Ascending aorta (tissue), 2 donors: ENCODE data around the gene CCT6B. TPM values are rescaled to one million over a fixed set of nuclear protein-coding genes. Genes with fewer than 3 reads are reported as not detected.

ENCODE experiments used
- DNase-seq, 2 donors: peaks; one replicate each; pipeline ENCODE4 v3.0.0-alpha.2; 2019; ENCODE audit warnings: low spot score in 2 of 2
- H3K27ac ChIP-seq, 2 donors: fragments of 200-600 bp; sonication (generic); one replicate each; pipeline ENCODE4 v1.5.1; 2016 to 2017; ENCODE audit warnings: mild to moderate bottlenecking in 1 of 2
- H3K27me3 ChIP-seq: fragments of 200-600 bp; sonication (generic); one replicate; pipeline ENCODE4 v1.5.1; 2017
- H3K36me3 ChIP-seq, 2 donors: fragments of 200-600 bp; sonication (generic); one replicate each; pipeline ENCODE4 v1.5.1; 2016
- H3K4me1 ChIP-seq, 2 donors: fragments of 200-600 bp; sonication (generic); one replicate each; pipeline ENCODE4 v1.5.1; 2016 to 2017; ENCODE audit warnings: mild to moderate bottlenecking in 1 of 2
- H3K4me3 ChIP-seq, 2 donors: fragments of 200-600 bp; sonication (generic); one replicate each; pipeline ENCODE4 v1.5.1; 2016 to 2017; ENCODE audit warnings: mild to moderate bottlenecking in 1 of 2
- H3K9me3 ChIP-seq, 2 donors: fragments of 200-600 bp; sonication (generic); one replicate each; pipeline ENCODE4 v1.5.1; 2016
- intact Hi-C: fragments of 100-400 bp; cut with DNase I; formaldehyde crosslinking; loops from one replicate; pipeline ENCODE4 v1.15.1; 2023
- total RNA-seq: library from RNA; depleted of rRNA; stranded (reverse); fragments of >200 nt; gene quantifications from one replicate; pipeline ENCODE4 v1.1.0, GENCODE V29; 2016
- TF ChIP-seq, protein P1 (sequence below), 3 experiments: fragments of 200-600 bp in 2 of 3; fragments of 450-650 bp in 1 of 3; sonication (generic) in 2 of 3; IDR thresholded peaks; one replicate each; pipeline ENCODE4 v1.5.1; 2016 to 2019; ENCODE audit warnings: antibody characterized with exemption in 3 of 3, mild to moderate bottlenecking in 1 of 3, moderate library complexity in 1 of 3

CCT6B gene
- total RNA-seq, 1 donor from 2014 or later = not detected

DNA sequence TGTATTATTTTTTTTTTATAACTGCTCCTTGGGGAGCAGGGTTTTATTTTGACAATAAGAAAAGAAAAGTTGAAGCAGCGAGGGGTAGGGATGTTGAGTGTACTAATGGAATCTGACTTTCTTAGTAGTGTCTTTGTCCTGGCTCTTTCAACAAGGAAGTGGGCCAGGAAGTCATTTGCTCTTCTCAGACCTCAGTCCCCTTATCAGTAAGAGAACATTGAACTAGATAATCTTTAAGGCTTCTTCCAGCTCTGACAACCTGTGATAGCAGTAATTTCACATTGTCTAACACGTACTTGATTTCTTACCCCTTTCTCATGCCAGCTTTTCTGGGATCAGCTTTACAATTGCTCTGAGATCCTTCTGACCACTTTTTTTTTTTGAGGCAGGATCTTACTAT, 27.4 kb upstream of the CCT6B start:
- no peak for DNase-seq
- TF ChIP-seq, protein P1, sequence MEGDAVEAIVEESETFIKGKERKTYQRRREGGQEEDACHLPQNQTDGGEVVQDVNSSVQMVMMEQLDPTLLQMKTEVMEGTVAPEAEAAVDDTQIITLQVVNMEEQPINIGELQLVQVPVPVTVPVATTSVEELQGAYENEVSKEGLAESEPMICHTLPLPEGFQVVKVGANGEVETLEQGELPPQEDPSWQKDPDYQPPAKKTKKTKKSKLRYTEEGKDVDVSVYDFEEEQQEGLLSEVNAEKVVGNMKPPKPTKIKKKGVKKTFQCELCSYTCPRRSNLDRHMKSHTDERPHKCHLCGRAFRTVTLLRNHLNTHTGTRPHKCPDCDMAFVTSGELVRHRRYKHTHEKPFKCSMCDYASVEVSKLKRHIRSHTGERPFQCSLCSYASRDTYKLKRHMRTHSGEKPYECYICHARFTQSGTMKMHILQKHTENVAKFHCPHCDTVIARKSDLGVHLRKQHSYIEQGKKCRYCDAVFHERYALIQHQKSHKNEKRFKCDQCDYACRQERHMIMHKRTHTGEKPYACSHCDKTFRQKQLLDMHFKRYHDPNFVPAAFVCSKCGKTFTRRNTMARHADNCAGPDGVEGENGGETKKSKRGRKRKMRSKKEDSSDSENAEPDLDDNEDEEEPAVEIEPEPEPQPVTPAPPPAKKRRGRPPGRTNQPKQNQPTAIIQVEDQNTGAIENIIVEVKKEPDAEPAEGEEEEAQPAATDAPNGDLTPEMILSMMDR (IDR thresholded peaks at IDR 0.05) = no peak
- H3K4me1 ChIP-seq = peaks cover 0 to 3% of the 10 kb centered on the region in 2 donors
- no peaks in the 10 kb centered on the region for H3K9me3 ChIP-seq
- no peaks in the 10 kb centered on the region for H3K27me3 ChIP-seq
- no peak overlapping the region for H3K4me3 ChIP-seq
- H3K36me3 ChIP-seq = peaks cover 48 to 65% of the 10 kb centered on the region in 2 donors
- no peak overlapping the region for H3K27ac ChIP-seq
- intact Hi-C loops = loop anchor here (10.0 kb wide), 1 partner anchor 586 kb away; the partner anchor contains the start of gene PEX12

DNA sequence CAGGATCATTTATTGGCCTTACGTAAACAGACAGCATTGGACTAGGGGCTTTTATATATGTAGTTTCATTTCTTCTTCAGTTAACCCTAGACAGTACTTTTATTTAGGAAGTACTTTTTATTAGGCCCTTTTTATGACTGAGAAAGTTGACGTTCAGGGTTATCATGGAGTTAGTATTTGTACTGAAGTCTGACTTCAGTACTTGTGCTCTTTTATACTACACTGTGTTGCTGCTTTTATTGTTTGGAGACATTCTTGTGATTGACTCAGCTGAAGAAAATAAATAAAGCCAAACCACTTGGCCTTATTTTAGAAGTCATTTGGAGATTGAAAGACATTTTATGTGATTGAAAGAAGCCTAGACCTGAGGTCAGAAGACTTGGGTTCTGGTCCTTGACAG, 26.0 kb upstream of the CCT6B start:
- peaks cover 39 to 55% of the 10 kb centered on the region in 2 donors for H3K36me3 ChIP-seq
- intact Hi-C loops = loop anchor here (10.0 kb wide), 1 partner anchor 588 kb away; the partner anchor contains the start of gene PEX12

DNA sequence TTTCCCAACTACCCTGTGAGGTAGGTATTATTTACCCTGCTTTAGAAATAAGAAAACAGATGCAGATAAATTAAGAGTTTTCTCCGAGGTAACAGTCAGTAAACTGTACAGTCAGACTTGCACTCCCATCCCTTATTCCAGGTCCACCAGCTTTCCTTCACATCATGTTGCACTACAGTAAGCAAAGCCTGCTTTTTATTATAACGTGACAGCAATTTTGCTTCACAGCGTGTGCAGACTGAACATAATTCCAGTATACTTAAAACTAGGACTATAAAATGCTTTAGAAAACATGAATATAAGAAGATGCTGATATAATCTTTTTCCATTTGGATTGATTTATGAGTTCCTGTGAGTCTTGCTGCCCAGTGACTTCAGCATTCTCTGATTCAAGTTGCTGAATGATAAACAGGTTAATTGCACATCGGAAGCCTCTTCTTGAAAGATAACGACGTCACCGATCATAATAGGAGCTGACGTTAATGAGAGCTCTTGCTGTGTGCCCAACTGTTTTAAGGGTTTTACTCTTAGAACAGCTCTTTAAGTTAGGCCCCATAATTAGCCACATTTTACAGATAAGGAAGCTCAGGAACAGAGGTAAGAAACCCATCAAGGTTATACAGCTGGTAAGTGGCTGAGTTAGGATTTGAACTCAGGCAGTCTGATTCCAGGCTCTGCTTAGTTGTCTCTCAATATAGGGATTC, 20.4 kb upstream of the CCT6B start:
- H3K4me3 ChIP-seq = peak overlapping the region; percentile 96 to 97
- H3K36me3 ChIP-seq = peaks cover 11 to 16% of the 10 kb centered on the region in 2 donors
- intact Hi-C loops = loop anchor here (5.0 to 10.0 kb wide), 2 partner anchors 593 to 826 kb away; partner anchors contain the start of genes PEX12 and TAF15
- peak overlapping the region; percentile 99 to 100 for H3K27ac ChIP-seq
- TF ChIP-seq, protein P1 (IDR thresholded peaks at IDR 0.05) = no peak
- no peak for DNase-seq
- H3K4me1 ChIP-seq = peaks cover 0 to 22% of the 10 kb centered on the region in 2 donors
- no peaks in the 10 kb centered on the region for H3K9me3 ChIP-seq
- H3K27me3 ChIP-seq = no peaks in the 10 kb centered on the region

More for the DNA sequence above, 26.0 kb upstream of the CCT6B start:
- Histone ChIP-seq H3K27ac (no peak overlapping the region), H3K4me3 (no peak overlapping the region), H3K9me3 (no peaks in the 10 kb centered on the region), H3K4me1 (peaks cover 0 to 8% of the 10 kb centered on the region in 2 donors), H3K27me3 (no peaks in the 10 kb centered on the region)
- DNase-seq = no peak
- TF ChIP-seq, protein P1 (IDR thresholded peaks at IDR 0.05) = no peak

DNA sequence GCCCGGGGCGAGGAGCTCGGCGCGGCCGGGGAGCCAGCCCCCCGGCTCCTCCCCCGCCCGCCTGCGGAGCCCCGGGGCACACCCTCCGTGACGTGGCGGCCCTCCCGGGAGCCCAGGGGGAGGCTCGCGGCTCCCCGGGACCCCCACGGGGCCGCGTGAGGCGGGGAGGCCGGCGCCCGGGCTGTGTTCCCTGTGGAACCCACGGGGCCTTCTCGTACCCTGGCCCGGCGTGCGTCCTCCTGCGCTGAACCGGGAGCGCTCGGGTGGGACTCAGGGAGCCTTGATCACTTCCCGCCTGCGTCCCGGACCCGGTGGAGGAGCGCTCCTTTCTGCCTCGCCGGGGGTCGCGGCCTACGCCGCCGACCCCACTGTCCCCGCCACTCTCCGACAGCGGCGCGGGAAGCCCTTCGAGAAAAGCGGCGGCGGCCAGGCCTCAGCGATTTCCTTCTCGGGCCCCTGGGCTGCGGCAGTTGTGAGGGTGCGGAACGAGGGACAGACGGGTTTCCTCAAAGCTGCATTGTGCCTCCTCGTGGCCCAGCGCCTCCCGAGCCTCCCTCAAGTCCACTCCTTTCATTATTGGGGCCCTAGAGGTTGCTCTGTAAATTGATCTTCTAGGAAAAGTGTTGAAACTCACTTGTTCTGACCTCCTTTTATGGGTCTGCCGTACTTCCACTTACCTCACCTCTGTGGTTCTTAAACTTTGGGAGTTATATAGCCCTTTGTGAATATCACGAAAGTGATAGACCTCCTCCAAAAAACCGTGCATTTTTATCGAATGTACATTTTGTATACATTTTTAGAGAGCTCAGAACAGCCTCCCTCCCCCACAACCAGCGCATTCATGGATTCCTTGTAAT, 19.6 kb upstream of the CCT6B start:
- intact Hi-C loops = loop anchor here (1.0 to 10.0 kb wide), 5 partner anchors 20 to 826 kb away; partner anchors contain the start of genes CCT6B, PEX12, TAF15 and ZNF830
- DNase-seq = peak in 1 of 2 donors; percentile 82
- TF ChIP-seq, protein P1 (IDR thresholded peaks at IDR 0.05) = peak in 2 of 3 experiments; percentile 18 to 48

DNA sequence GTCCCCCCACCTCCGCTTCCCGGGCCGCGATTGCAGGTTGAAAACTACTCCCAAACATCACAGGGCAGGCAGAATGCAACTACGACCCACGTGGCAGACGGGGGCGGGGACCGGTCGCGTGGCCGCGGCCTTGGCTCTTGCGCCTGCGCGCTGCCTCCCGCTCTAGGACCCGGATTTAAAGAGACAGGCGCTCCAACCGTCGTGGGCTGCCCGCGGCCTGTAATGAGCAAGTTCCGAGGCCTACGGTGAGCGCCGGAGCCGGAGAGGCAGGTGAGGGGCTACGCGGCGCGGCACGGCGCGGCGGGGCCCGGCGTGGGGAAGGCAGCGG, 19.1 kb upstream of the CCT6B start, which contains the start of gene LIG3:
Gene LIG3 (plus strand): TSS at position 160 of the 328 bp plus-strand sequence. CDS start 2,494 bp downstream, outside the sequence.
- H3K27me3 ChIP-seq = no peaks in the 10 kb centered on the region
- intact Hi-C loops = loop anchor here (1.0 to 10.0 kb wide), 5 partner anchors 19 to 827 kb away; partner anchors contain the start of genes CCT6B, PEX12, TAF15 and ZNF830
- H3K4me1 ChIP-seq = peaks cover 0 to 22% of the 10 kb centered on the region in 2 donors
- peak; percentile 70 to 96 for DNase-seq
- no peaks in the 10 kb centered on the region for H3K9me3 ChIP-seq
- TF ChIP-seq, protein P1 (IDR thresholded peaks at IDR 0.05) = no peak
- peak within 1 kb of the TSS; percentile 99 to 100 for H3K27ac ChIP-seq
- H3K4me3 ChIP-seq = peak within 1 kb of the TSS; percentile 96 to 97
- peaks cover 0 to 2% of the 10 kb centered on the region in 2 donors for H3K36me3 ChIP-seq

More for the DNA sequence above, 19.6 kb upstream of the CCT6B start:
- Histone ChIP-seq H3K27ac (peak overlapping the region; percentile 99 to 100), H3K4me3 (peak overlapping the region; percentile 96 to 97), H3K27me3 (no peaks in the 10 kb centered on the region), H3K36me3 (peaks cover 4 to 8% of the 10 kb centered on the region in 2 donors), H3K9me3 (no peaks in the 10 kb centered on the region), H3K4me1 (peaks cover 0 to 22% of the 10 kb centered on the region in 2 donors)
